HG02798 (cell line): ENCODE data around the gene DGCR8.
A peak's percentile ranks its signal among the peaks of the same experiment; 100 is the strongest.

Source experiments
- ATAC-seq: cut with Tn5 transposase; IDR thresholded peaks from one replicate; pipeline ENCODE4 v1.9.1; 2021; ENCODE audit warnings: mild to moderate bottlenecking; ENCODE audit not compliant: unreplicated experiment, poor library complexity

The DGCR8 gene

GRCh38 chr22:20079745-20080444 lies at the start of gene DGCR8:
Gene DGCR8, plus strand, starts transcription at chr22:20080241. Its CDS starts 5,723 bp downstream, at chr22:20085964.
- peak; percentile 92 for ATAC-seq

GRCh38 chr22:20031732-20032406 lies 48.2 kb upstream of the DGCR8 start:
- ATAC-seq, result no peak

GRCh38 chr22:20032407-20032991 lies 47.5 kb upstream of the DGCR8 start:
- no peak for ATAC-seq

- no peak for ATAC-seq
Measured at GRCh38 chr22:20033045-20033706, 46.9 kb upstream of the DGCR8 start.

GRCh38 chr22:20034143-20034542 lies 45.9 kb upstream of the DGCR8 start:
- no peak for ATAC-seq

- ATAC-seq, result no peak
Measured at GRCh38 chr22:20035375-20036083, 44.5 kb upstream of the DGCR8 start.

GRCh38 chr22:20036084-20036482 lies 44.0 kb upstream of the DGCR8 start:
- ATAC-seq, result no peak

GRCh38 chr22:20036535-20037392 lies 43.3 kb upstream of the DGCR8 start:
- no peak for ATAC-seq

- no peak for ATAC-seq
Measured at GRCh38 chr22:20037419-20037818, 42.6 kb upstream of the DGCR8 start.

GRCh38 chr22:20038574-20038973 lies 41.5 kb upstream of the DGCR8 start:
- no peak for ATAC-seq

- no peak for ATAC-seq
Measured at GRCh38 chr22:20039683-20040325, 40.2 kb upstream of the DGCR8 start.

- no peak for ATAC-seq
Measured at GRCh38 chr22:20040327-20041200, 39.5 kb upstream of the DGCR8 start.

GRCh38 chr22:20043057-20043996 lies 36.7 kb upstream of the DGCR8 start:
- ATAC-seq, result no peak

GRCh38 chr22:20043997-20044342 lies 36.1 kb upstream of the DGCR8 start:
- ATAC-seq, result no peak

- ATAC-seq, result no peak
Measured at GRCh38 chr22:20044495-20045151, 35.4 kb upstream of the DGCR8 start.

GRCh38 chr22:20046730-20047129 lies 33.3 kb upstream of the DGCR8 start:
- no peak for ATAC-seq

- no peak for ATAC-seq
Measured at GRCh38 chr22:20051927-20052308, 28.1 kb upstream of the DGCR8 start.
